Astrocyte of the spinal cord (primary cell): ENCODE measurements around the gene INSIG2.

ENCODE experiments used
- DNase-seq: peaks from one replicate; pipeline ENCODE4 v3.0.0; 2011; ENCODE audit warnings: low read depth, low spot score
- H3K4me3 ChIP-seq: 2 replicates; pipeline ENCODE4 v1.5.1; 2011; ENCODE audit warnings: low read depth, mild to moderate bottlenecking, low read length, moderate library complexity
- CTCF ChIP-seq: IDR thresholded peaks from 2 replicates; pipeline ENCODE4 v1.5.1; 2012; ENCODE audit warnings: low read depth, mild to moderate bottlenecking, low read length, inconsistent platforms
- in situ Hi-C: cut with HindIII; loops from 2 replicates; pipeline ENCODE4 v1.10.0; 2017; ENCODE audit warnings: low sequenced_read_pairs

The INSIG2 gene

GRCh38 chr2:118065015-118065706, 23.1 kb upstream of the INSIG2 start:
- no peak for TF ChIP-seq CTCF
- DNase-seq = no peak
- in situ Hi-C loops = no loop called here
- H3K4me3 ChIP-seq = no peak overlapping the region

- TF ChIP-seq CTCF = no peak
- no peak for DNase-seq
- in situ Hi-C loops = no loop called here
- H3K4me3 ChIP-seq = no peak overlapping the region
These were observed 22.3 kb upstream of the INSIG2 start for GRCh38 chr2:118065921-118066511.

GRCh38 chr2:118077636-118078247, 10.5 kb upstream of the INSIG2 start:
- in situ Hi-C loops = no loop called here
- DNase-seq = no peak
- H3K4me3 ChIP-seq = no peak overlapping the region
- TF ChIP-seq CTCF = no peak

GRCh38 chr2:118078734-118079133, 9.5 kb upstream of the INSIG2 start:
- no peak overlapping the region for H3K4me3 ChIP-seq
- DNase-seq = no peak
- in situ Hi-C loops = no loop called here
- TF ChIP-seq CTCF = no peak

GRCh38 chr2:118084491-118085089, 3.7 kb upstream of the INSIG2 start:
- TF ChIP-seq CTCF = no peak
- H3K4me3 ChIP-seq = no peak overlapping the region
- in situ Hi-C loops = no loop called here
- no peak for DNase-seq

- TF ChIP-seq CTCF = no peak
- in situ Hi-C loops = no loop called here
- H3K4me3 ChIP-seq = no peak overlapping the region
- no peak for DNase-seq
These were observed 2.9 kb upstream of the INSIG2 start for GRCh38 chr2:118085173-118086023.
